ENCODE results near the gene BLACAT1.

BLACAT1 gene

DNA sequence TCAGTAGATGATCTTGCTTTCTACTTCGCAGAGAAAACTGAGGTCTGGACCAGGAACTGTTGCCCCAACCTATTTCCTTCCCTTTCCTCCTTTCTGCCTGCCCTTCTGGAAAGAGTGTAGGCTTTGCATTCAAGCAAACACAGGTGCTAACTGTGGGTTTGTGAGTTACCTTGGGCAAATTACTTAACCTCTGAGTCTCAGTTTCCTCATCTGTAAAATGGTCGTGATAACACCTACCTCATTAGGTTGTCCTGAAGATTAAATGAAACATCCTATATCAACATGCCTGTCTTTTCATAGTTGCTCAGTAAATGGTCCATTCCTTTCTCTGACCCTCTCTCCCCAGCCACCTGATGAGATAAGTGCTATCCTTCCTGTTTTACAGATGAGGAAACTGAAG is 9.5 kb upstream of the BLACAT1 start:
- no peak for TF ChIP-seq ZFX (IDR thresholded peaks at IDR 0.05; ENCODE audit: borderline replicate concordance)
- TF ChIP-seq, protein P1, sequence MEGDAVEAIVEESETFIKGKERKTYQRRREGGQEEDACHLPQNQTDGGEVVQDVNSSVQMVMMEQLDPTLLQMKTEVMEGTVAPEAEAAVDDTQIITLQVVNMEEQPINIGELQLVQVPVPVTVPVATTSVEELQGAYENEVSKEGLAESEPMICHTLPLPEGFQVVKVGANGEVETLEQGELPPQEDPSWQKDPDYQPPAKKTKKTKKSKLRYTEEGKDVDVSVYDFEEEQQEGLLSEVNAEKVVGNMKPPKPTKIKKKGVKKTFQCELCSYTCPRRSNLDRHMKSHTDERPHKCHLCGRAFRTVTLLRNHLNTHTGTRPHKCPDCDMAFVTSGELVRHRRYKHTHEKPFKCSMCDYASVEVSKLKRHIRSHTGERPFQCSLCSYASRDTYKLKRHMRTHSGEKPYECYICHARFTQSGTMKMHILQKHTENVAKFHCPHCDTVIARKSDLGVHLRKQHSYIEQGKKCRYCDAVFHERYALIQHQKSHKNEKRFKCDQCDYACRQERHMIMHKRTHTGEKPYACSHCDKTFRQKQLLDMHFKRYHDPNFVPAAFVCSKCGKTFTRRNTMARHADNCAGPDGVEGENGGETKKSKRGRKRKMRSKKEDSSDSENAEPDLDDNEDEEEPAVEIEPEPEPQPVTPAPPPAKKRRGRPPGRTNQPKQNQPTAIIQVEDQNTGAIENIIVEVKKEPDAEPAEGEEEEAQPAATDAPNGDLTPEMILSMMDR (IDR thresholded peaks at IDR 0.05) = no peak
- H3K27ac ChIP-seq = no peak overlapping the region

- H3K27ac ChIP-seq = no peak overlapping the region
- TF ChIP-seq, protein P1 (IDR thresholded peaks at IDR 0.05) = no peak
- TF ChIP-seq ZFX (IDR thresholded peaks at IDR 0.05; ENCODE audit: borderline replicate concordance) = no peak
These were observed 3.1 kb upstream of the BLACAT1 start for GRCh38 chr1:205458777-205459566.

GRCh38 chr1:205456868-205457745 is 1.3 kb upstream of the BLACAT1 start:
- H3K27ac ChIP-seq = peak overlapping the region; percentile 45
- no peak for TF ChIP-seq ZFX (IDR thresholded peaks at IDR 0.05; ENCODE audit: borderline replicate concordance)
- TF ChIP-seq, protein P1 (IDR thresholded peaks at IDR 0.05) = no peak

- H3K27ac ChIP-seq = peak overlapping the region; percentile 45
- TF ChIP-seq, protein P1 (IDR thresholded peaks at IDR 0.05) = no peak; the same call in 1 of the 2 replicates
- TF ChIP-seq ZFX (IDR thresholded peaks at IDR 0.05; ENCODE audit: borderline replicate concordance) = no peak
These were observed 580 bp upstream of the BLACAT1 start for GRCh38 chr1:205456383-205456867.

GRCh38 chr1:205454903-205455335 is 926 bp downstream of the BLACAT1 start:
- TF ChIP-seq, protein P1 (IDR thresholded peaks at IDR 0.05) = no peak
- no peak for TF ChIP-seq ZFX (IDR thresholded peaks at IDR 0.05; ENCODE audit: borderline replicate concordance)

GRCh38 chr1:205453466-205453865 is 2.4 kb downstream of the BLACAT1 start:
- no peak overlapping the region for H3K27ac ChIP-seq
- TF ChIP-seq, protein P1 (IDR thresholded peaks at IDR 0.05) = no peak
- no peak for TF ChIP-seq ZFX (IDR thresholded peaks at IDR 0.05; ENCODE audit: borderline replicate concordance)

More at GRCh38 chr1:205454903-205455335, 926 bp downstream of the BLACAT1 start:
- H3K27ac ChIP-seq = no peak overlapping the region

Measured in 22Rv1 (cell line).